GM13977 (cell line): ENCODE results near the gene NBAS.

ENCODE experiments used
- DNase-seq: peaks from one replicate; pipeline ENCODE4 v3.0.0; 2012; ENCODE audit warnings: low spot score
- CTCF ChIP-seq: IDR thresholded peaks from 2 replicates; pipeline ENCODE4 v1.5.1; 2012; ENCODE audit warnings: mild to moderate bottlenecking, control low read depth; ENCODE audit not compliant: insufficient read depth; ENCODE audit errors: extremely low read depth, missing control alignments
- in situ Hi-C: fragments of 300-500 bp; cut with MboI; formaldehyde crosslinking; loops from one replicate; pipeline ENCODE4 v1.12.0; 2022; ENCODE audit warnings: low sequenced_read_pairs, low pct_unique_long_range_greater_than_20kb, mixed read lengths, inconsistent platforms; ENCODE audit not compliant: unreplicated experiment

NBAS gene

DNA sequence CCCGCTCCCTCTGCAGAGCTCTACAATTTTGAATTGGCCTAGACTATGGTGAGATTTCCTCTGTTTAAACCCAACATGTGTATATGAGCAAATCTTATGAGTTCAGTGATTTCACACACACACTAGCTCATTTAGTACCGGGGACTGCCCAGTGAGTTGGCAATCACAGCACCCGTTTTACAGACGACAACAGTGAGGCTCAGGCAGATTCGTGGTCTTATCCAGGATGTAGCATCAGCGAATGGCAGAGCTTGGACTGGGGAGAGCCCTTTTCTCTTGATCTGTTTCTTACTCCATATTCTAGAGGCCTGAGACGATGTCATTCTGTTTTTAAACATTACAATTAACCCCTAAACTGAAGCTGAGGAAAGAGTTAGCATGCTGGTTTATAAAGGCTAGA is 419.9 kb downstream of the NBAS start:
- in situ Hi-C loops: no loop called here
- DNase-seq: no peak
- no peak for TF ChIP-seq CTCF

- DNase-seq: no peak
- no peak for TF ChIP-seq CTCF
- in situ Hi-C loops: no loop called here
These were observed 424.5 kb downstream of the NBAS start for GRCh38 chr2:15136639-15137038.

GRCh38 chr2:15134957-15135356 is 426.2 kb downstream of the NBAS start:
- no peak for DNase-seq
- no peak for TF ChIP-seq CTCF
- in situ Hi-C loops: no loop called here

DNA sequence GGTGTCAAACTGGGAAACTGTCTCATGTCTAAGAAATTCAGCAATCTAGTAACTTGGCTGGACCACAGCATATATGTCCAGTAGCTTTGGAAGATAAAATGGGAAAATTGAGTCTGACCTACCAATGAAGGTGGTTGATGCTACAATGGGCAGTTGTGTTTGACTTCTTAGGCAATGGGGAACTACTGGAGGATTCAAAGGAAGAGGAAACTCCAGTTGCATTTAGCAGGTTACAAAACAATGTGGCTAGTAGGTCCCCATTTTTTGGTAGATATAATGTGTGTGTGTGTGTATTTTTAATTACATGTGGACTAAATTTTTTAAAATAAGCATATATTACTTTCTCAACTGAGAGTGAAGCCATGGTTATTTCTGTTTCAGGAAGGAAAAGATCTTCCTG is 427.7 kb downstream of the NBAS start:
- no peak for DNase-seq
- no peak for TF ChIP-seq CTCF
- in situ Hi-C loops: no loop called here

- DNase-seq: no peak
- in situ Hi-C loops: no loop called here
- TF ChIP-seq CTCF: no peak
These were observed 432.3 kb downstream of the NBAS start for GRCh38 chr2:15128846-15129245.

- in situ Hi-C loops: no loop called here
These were observed 433.3 kb downstream of the NBAS start for GRCh38 chr2:15127876-15128275.

More at GRCh38 chr2:15127876-15128275, 433.3 kb downstream of the NBAS start:
- no peak for DNase-seq
- TF ChIP-seq CTCF: no peak
